ENCODE measurements around the gene PSMB10. TPM values are rescaled to one million over a fixed set of nuclear protein-coding genes. Genes with fewer than 3 reads are reported as not detected.

The PSMB10 gene
- total and polyA plus RNA-seq, 2 donors (not counting 3 experiments of a cell fraction or from before 2014, with no cell fraction given), result 40.8 to 54.7 TPM

- CTCF ChIA-PET, result interaction anchor here (1.0 to 2.2 kb wide), 7 partner anchors 24 to 75 kb away, joined by 3 to 13 read pairs (median 4); partner anchors contain the start of gene PSMB10
- POLR2A ChIA-PET, result interaction anchor here (1.1 kb wide), 2 partner anchors 30 to 272 kb away, joined by 3 to 5 read pairs; no protein-coding TSS in a partner anchor
- H3K79me2 ChIP-seq (ENCODE audit: control insufficient read depth, insufficient read depth, low read length), result peaks cover 52% of the 10 kb centered on the region
- H3K27me3 ChIP-seq (ENCODE audit: control insufficient read depth in 2 of 2, insufficient read depth in 2 of 2, low read length in 2 of 2), result no peaks in the 10 kb centered on the region
- H3K36me3 ChIP-seq (ENCODE audit: control insufficient read depth in 2 of 2, extremely low read depth in 1 of 2, insufficient read depth in 2 of 2, low read length in 2 of 2), result peaks cover 7 to 18% of the 10 kb centered on the region in 2 experiments
- H3K4me3 ChIP-seq (replicated peaks in 1 of 3; ENCODE audit: insufficient read depth in 1 of 3, low read depth in 1 of 3, low read length in 3 of 3), result peak overlapping the region in 1 of 3 experiments; percentile 97
- intact Hi-C loops (cut with micrococcal nuclease) (no loop called here), dilution Hi-C loops (cut with MboI; ENCODE audit: extremely low pct_ligation_motif_present, low sequenced_read_pairs) (no loop called here)
- peak overlapping the region; percentile 10 for H3K27ac ChIP-seq (ENCODE audit: insufficient read depth, low read depth, low read length)
- no peak for FAIRE-seq
- no peaks in the 10 kb centered on the region for H3K9me1 ChIP-seq (replicated peaks; ENCODE audit: control insufficient read depth, extremely low read depth, insufficient read depth, low read length)
- no peak for DNase-seq (ENCODE audit: low read depth, low spot score)
- TF ChIP-seq MAX (IDR thresholded peaks at IDR 0.05; ENCODE audit: insufficient read depth, insufficient read length), result no peak
- no peak for TF ChIP-seq POLR2A (IDR thresholded peaks at IDR 0.05; ENCODE audit: low read depth, low read length)
- peak overlapping the region; percentile 77 for H3K4me2 ChIP-seq (ENCODE audit: insufficient read depth, low read length)
- H3K4me1 ChIP-seq (ENCODE audit: control insufficient read depth, extremely low read depth, insufficient read depth, low read length), result peaks cover 22% of the 10 kb centered on the region
- no peak overlapping the region for H2AFZ ChIP-seq (ENCODE audit: low read depth, low read length)
- BruUV-seq (replicated peaks), result no TSS peak
- H3K9ac ChIP-seq (replicated peaks; ENCODE audit: extremely low read depth, insufficient read depth, low read length), result peak overlapping the region; percentile 2
- no peaks in the 10 kb centered on the region for H3K9me3 ChIP-seq (replicated peaks; ENCODE audit: control insufficient read depth, insufficient read depth, low read length)
- no peaks in the 10 kb centered on the region for H4K20me1 ChIP-seq (replicated peaks; ENCODE audit: control insufficient read depth, extremely low read depth, insufficient read depth, low read length)
Measured at GRCh38 chr16:67965668-67966548, 29.3 kb upstream of the PSMB10 start.

- Histone ChIP-seq H2AFZ (ENCODE audit: low read depth, low read length) (no peak overlapping the region), H3K9me1 (replicated peaks; ENCODE audit: control insufficient read depth, extremely low read depth, insufficient read depth, low read length) (no peaks in the 10 kb centered on the region), H3K4me2 (ENCODE audit: insufficient read depth, low read length) (no peak overlapping the region), H3K27ac (ENCODE audit: insufficient read depth, low read depth, low read length) (no peak overlapping the region), H3K27me3 (ENCODE audit: control insufficient read depth in 2 of 2, insufficient read depth in 2 of 2, low read length in 2 of 2) (no peaks in the 10 kb centered on the region), H3K36me3 (ENCODE audit: control insufficient read depth in 2 of 2, extremely low read depth in 1 of 2, insufficient read depth in 2 of 2, low read length in 2 of 2) (peaks cover 10 to 31% of the 10 kb centered on the region in 2 experiments), H3K9ac (replicated peaks; ENCODE audit: extremely low read depth, insufficient read depth, low read length) (no peak overlapping the region), H4K20me1 (replicated peaks; ENCODE audit: control insufficient read depth, extremely low read depth, insufficient read depth, low read length) (no peaks in the 10 kb centered on the region), H3K79me2 (ENCODE audit: control insufficient read depth, insufficient read depth, low read length) (peaks cover 52% of the 10 kb centered on the region), H3K4me3 (replicated peaks in 1 of 3; ENCODE audit: insufficient read depth in 1 of 3, low read depth in 1 of 3, low read length in 3 of 3) (no peak overlapping the region), H3K4me1 (ENCODE audit: control insufficient read depth, extremely low read depth, insufficient read depth, low read length) (peaks cover 22% of the 10 kb centered on the region), H3K9me3 (replicated peaks; ENCODE audit: control insufficient read depth, insufficient read depth, low read length) (no peaks in the 10 kb centered on the region)
- dilution Hi-C loops (cut with MboI; ENCODE audit: extremely low pct_ligation_motif_present, low sequenced_read_pairs), result no loop called here
- FAIRE-seq, result no peak
- DNase-seq (ENCODE audit: low read depth, low spot score), result no peak
- BruUV-seq (replicated peaks), result no TSS peak
- intact Hi-C loops (cut with micrococcal nuclease), result no loop called here
- POLR2A ChIA-PET, result no interaction called here
- CTCF ChIA-PET, result interaction anchor here (1.3 to 1.4 kb wide), 2 partner anchors 40 to 104 kb away, joined by 4 to 5 read pairs; no protein-coding TSS in a partner anchor
- TF ChIP-seq POLR2A (IDR thresholded peaks at IDR 0.05; ENCODE audit: low read depth, low read length) (no peak), EZH2 (IDR thresholded peaks at IDR 0.05; ENCODE audit: borderline replicate concordance, low read depth, low read length, severe bottlenecking) (no peak), GATA2 (IDR thresholded peaks at IDR 0.05; ENCODE audit: insufficient read depth, insufficient read length, low read depth, low read length) (no peak), FOS (IDR thresholded peaks at IDR 0.05; ENCODE audit: borderline replicate concordance, insufficient read depth, low read length) (no peak), MAX (IDR thresholded peaks at IDR 0.05; ENCODE audit: insufficient read depth, insufficient read length) (no peak), CTCF (IDR thresholded peaks at IDR 0.05; ENCODE audit: extremely low read depth in 1 of 2, insufficient read depth in 1 of 2, low read depth in 1 of 2, low read length in 2 of 2) (no peak), POLR2AphosphoS5 (IDR thresholded peaks at IDR 0.05; ENCODE audit: insufficient read depth, low read depth, low read length) (no peak), JUN (IDR thresholded peaks at IDR 0.05; ENCODE audit: borderline replicate concordance, insufficient read depth, insufficient read length, low read depth) (no peak), MYC (IDR thresholded peaks at IDR 0.05; ENCODE audit: low read depth, low read length) (no peak)
Measured at GRCh38 chr16:67964477-67965131, 28.0 kb upstream of the PSMB10 start.

Measured in endothelial cell of umbilical vein (primary cell).